Measurements from ENCODE around the gene TMCC1.

The TMCC1 gene

GRCh38 chr3:129773691-129774663, 119.5 kb downstream of the TMCC1 start:
- DNase-seq (ENCODE audit: low read depth): no peak
- no peak overlapping the region for H3K4me3 ChIP-seq (ENCODE audit: control insufficient read depth, low read depth, low read length)
- TF ChIP-seq CTCF (IDR thresholded peaks at IDR 0.05; ENCODE audit: control insufficient read depth, insufficient read depth, low read depth, low read length, missing control alignments): no peak

- H3K4me3 ChIP-seq (ENCODE audit: control insufficient read depth, low read depth, low read length): no peak overlapping the region
- DNase-seq (ENCODE audit: low read depth): no peak
- TF ChIP-seq CTCF (IDR thresholded peaks at IDR 0.05; ENCODE audit: control insufficient read depth, insufficient read depth, low read depth, low read length, missing control alignments): no peak
Measured at GRCh38 chr3:129770604-129771003, 122.9 kb downstream of the TMCC1 start.

DNA sequence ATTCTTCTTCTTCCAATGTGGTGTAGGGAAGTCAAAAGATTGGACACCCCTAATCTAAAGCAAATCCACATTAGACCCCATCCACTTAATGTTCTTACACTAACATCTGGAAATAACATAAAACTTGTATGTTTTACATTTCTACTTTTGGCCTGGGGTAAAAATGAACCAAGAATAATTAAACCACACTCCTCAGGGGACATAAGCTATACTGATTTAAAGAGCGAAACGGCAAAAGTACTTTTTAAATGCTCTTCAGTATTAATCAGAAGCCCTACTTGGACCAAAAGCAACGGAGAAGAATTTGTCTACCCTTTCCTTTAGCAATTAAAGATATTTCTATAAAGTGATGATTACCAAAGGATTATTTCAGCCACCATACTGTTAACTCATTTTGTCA, 123.9 kb downstream of the TMCC1 start:
- H3K4me3 ChIP-seq (ENCODE audit: control insufficient read depth, low read depth, low read length): no peak overlapping the region
- no peak for TF ChIP-seq CTCF (IDR thresholded peaks at IDR 0.05; ENCODE audit: control insufficient read depth, insufficient read depth, low read depth, low read length, missing control alignments)
- no peak for DNase-seq (ENCODE audit: low read depth)

- no peak overlapping the region for H3K4me3 ChIP-seq (ENCODE audit: control insufficient read depth, low read depth, low read length)
- no peak for DNase-seq (ENCODE audit: low read depth)
- TF ChIP-seq CTCF (IDR thresholded peaks at IDR 0.05; ENCODE audit: control insufficient read depth, insufficient read depth, low read depth, low read length, missing control alignments): no peak
Measured at GRCh38 chr3:129768728-129769127, 124.8 kb downstream of the TMCC1 start.

DNA sequence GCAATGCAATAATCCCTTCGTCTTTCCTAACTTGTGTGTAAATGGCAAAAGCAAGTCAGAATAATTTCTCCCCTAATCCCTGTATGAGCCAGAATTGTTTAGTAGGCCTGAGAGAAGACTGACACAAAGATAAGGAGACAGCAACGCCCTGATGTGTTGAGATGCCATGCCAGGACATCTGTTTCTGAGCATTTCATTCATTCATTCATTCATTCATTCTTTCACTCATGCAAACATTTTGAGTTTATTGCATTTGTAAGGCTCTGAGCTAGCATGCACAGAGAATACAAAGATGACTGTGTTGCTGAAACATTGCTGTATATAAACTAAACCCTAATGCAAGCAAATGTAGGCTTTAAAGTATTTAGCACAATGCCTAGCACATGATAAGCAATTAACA, 127.4 kb downstream of the TMCC1 start:
- DNase-seq (ENCODE audit: low read depth): no peak
- no peak overlapping the region for H3K4me3 ChIP-seq (ENCODE audit: control insufficient read depth, low read depth, low read length)
- TF ChIP-seq CTCF (IDR thresholded peaks at IDR 0.05; ENCODE audit: control insufficient read depth, insufficient read depth, low read depth, low read length, missing control alignments): no peak

GRCh38 chr3:129764090-129764489, 129.4 kb downstream of the TMCC1 start:
- no peak for TF ChIP-seq CTCF (IDR thresholded peaks at IDR 0.05; ENCODE audit: control insufficient read depth, insufficient read depth, low read depth, low read length, missing control alignments)

More at GRCh38 chr3:129764090-129764489, 129.4 kb downstream of the TMCC1 start:
- H3K4me3 ChIP-seq (ENCODE audit: control insufficient read depth, low read depth, low read length): no peak overlapping the region
- DNase-seq (ENCODE audit: low read depth): no peak

Measured in AG09309 (cell line).